Duodenal mucosa (tissue), 2 donors: Measurements from ENCODE around the gene CD84.
"Not testable (repeated sequence)": the region's sequence is repeated elsewhere in the genome, so short reads cannot be mapped to it uniquely, and the experiment has no call there.

Source experiments
- H3K27ac ChIP-seq: one replicate; pipeline ENCODE4 v1.7.0; 2013; ENCODE audit warnings: low read depth, low read length
- H3K27me3 ChIP-seq, 2 donors: one replicate each; pipeline ENCODE4 v1.7.0; 2013; ENCODE audit warnings: low read length in 2 of 2, control low read depth in 1 of 2; ENCODE audit not compliant: insufficient read depth in 2 of 2, control insufficient read depth in 1 of 2
- H3K36me3 ChIP-seq, 2 donors: one replicate each; pipeline ENCODE4 v1.7.0; 2013; ENCODE audit warnings: low read length in 2 of 2, control low read depth in 1 of 2; ENCODE audit not compliant: insufficient read depth in 2 of 2, control insufficient read depth in 1 of 2
- H3K4me1 ChIP-seq, 2 donors: one replicate each; pipeline ENCODE4 v1.7.0; 2013; ENCODE audit warnings: low read length in 2 of 2, control low read depth in 1 of 2; ENCODE audit not compliant: insufficient read depth in 2 of 2, control insufficient read depth in 1 of 2
- H3K4me3 ChIP-seq, 2 donors: one replicate each; pipeline ENCODE4 v1.7.0; 2013; ENCODE audit warnings: low read length in 2 of 2, low read depth in 1 of 2
- H3K9ac ChIP-seq, 2 donors: one replicate each; pipeline ENCODE4 v1.7.0; 2013; ENCODE audit warnings: low read length in 2 of 2, low read depth in 1 of 2
- H3K9me3 ChIP-seq, 2 donors: one replicate each; pipeline ENCODE4 v1.7.0; 2013; ENCODE audit warnings: low read length in 2 of 2, control low read depth in 1 of 2; ENCODE audit not compliant: control insufficient read depth in 1 of 2

Gene CD84

DNA sequence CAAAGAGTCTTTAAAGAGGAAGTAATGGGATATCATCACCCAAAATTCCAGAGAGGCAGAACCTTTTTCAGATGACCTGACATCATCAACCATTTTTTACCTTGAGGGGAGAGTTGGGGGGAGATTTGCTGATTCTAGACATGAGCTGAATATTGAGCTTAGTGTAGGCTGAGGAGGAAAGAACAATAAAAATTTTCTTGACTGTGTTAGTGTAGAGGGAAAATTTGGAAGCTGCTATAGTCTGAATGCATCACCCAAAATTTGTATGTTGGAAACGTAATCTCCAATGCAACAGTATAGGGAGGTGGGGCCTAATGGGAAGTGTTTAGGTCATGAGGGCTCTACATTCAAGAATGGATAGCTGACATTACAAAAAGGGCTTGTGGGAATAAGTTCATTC, 17.8 kb upstream of the CD84 start:
- H3K9me3 ChIP-seq = peaks cover 0 to 11% of the 10 kb centered on the region in 2 donors
- H3K4me3 ChIP-seq = no peak overlapping the region
- H3K9ac ChIP-seq = no peak overlapping the region

DNA sequence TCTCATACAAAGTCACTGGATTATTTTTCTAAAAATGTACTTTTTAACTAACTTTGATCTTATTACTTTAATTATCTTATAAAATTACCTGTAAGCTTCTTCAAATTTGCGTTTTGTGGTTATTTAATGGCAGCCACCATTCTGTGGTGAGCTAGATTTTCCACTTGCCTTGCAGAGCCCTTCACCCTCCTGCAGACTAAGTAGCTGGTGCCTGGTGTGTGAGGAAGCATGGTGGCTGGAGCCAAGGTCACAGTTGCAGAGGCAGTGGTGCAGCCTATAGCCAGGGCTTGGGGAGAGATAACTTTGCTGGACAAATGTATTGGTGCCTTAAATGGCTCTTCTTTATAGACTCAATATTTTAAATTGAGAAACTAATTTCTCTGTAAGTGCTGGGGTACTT, 11.2 kb upstream of the CD84 start:
- Histone ChIP-seq H3K9ac (no peak overlapping the region), H3K9me3 (no peaks in the 10 kb centered on the region), H3K4me1 (no peaks in the 10 kb centered on the region), H3K4me3 (no peak overlapping the region), H3K36me3 (no peaks in the 10 kb centered on the region), H3K27me3 (no peaks in the 10 kb centered on the region), H3K27ac (no peak overlapping the region)

More for the DNA sequence above, 17.8 kb upstream of the CD84 start:
- Histone ChIP-seq H3K27ac (no peak overlapping the region), H3K36me3 (no peaks in the 10 kb centered on the region), H3K27me3 (no peaks in the 10 kb centered on the region), H3K4me1 (no peaks in the 10 kb centered on the region)

DNA sequence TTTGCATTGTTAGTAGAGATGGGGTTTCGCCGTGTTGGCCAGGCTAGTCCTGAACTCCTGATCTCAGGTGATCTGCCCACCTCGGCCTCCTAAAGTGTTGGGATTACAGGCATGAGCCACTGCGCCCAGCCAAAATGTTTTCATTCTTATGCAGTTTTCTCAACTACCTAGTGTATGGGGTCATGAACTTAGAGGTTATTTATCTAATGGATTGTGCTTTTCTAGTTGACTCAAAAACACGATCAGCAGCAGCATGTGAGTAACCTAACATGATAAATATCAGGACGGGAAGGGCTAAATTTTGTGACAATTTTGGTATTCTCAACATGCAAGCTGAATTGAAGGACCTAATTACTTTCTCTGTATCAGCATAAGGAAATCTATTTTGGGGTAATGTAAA, 9.2 kb upstream of the CD84 start:
- no peak overlapping the region for H3K27ac ChIP-seq
- no peaks in the 10 kb centered on the region for H3K36me3 ChIP-seq
- H3K4me3 ChIP-seq = no peak overlapping the region
- peaks cover 0 to 6% of the 10 kb centered on the region in 2 donors for H3K4me1 ChIP-seq
- no peaks in the 10 kb centered on the region for H3K27me3 ChIP-seq
- no peak overlapping the region for H3K9ac ChIP-seq
- H3K9me3 ChIP-seq = no peaks in the 10 kb centered on the region

DNA sequence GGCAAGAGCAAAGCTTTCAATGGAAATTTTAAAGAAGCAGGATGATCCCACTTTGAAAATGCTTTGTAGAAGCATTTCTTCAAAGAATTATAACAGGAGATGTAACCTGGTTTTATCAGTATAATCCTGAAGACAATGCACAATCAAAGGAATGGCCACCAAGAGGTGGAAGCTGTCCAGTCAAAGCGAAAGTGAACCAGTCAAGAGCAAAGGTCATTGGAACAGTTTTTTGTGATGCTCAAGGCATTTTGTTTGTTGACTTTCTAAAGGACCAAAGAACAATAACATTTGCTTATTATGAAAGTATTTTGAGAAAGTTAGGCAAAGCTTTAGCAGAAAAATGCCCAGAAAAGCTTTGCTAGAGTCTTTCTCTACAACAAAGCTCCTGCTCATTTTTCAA, 5.5 kb upstream of the CD84 start:
- H3K27me3 ChIP-seq = no peaks in the 10 kb centered on the region
- H3K9ac ChIP-seq = no peak overlapping the region
- no peaks in the 10 kb centered on the region for H3K9me3 ChIP-seq
- H3K27ac ChIP-seq = no peak overlapping the region
- H3K4me1 ChIP-seq = peaks cover 19 to 26% of the 10 kb centered on the region in 2 donors
- no peak overlapping the region for H3K4me3 ChIP-seq
- no peaks in the 10 kb centered on the region for H3K36me3 ChIP-seq

DNA sequence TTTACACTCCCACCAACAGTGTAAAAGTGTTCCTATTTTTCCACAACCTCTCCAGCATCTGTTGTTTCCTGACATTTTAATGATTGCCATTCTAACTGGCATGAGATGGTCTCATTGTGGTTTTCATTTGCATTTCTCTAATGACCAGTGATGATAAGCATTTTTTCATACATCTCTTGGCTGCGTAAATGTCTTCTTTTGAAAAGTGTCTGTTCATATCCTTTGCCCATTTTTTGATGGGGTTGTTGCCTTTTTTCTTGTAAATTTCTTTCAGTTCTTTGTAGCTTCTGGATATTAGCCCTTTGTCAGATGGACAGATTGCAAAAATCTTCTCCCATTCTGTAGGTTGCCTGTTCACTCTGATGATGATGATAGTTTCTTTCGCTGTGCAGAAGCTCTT, 3.7 kb upstream of the CD84 start:
- not testable (repeated sequence) for H3K27ac ChIP-seq, H3K9ac ChIP-seq, H3K27me3 ChIP-seq, H3K9me3 ChIP-seq, H3K36me3 ChIP-seq, H3K4me3 ChIP-seq
- H3K4me1 ChIP-seq = peaks cover 19 to 36% of the 10 kb centered on the region in 2 donors

DNA sequence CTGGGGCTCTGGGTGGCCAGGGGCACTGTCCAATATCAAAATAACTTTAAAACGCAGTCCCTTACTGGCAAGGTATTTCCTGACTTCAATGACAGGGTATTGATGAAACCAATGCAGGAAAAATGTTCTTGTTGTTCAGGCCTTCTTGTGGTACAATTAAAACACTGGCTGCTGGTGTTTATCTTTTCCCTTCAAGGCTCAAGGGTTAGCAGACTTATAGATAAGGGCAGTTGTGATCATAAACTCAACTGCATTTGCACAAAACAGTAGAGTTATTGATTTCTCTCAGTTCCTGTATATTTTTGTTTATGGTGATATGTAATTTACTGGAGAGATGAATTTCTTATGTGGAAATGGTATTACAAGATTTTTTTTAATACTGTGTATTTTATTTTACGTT, 2.7 kb upstream of the CD84 start:
- H3K27me3 ChIP-seq = no peaks in the 10 kb centered on the region
- H3K9ac ChIP-seq = no peak overlapping the region
- H3K27ac ChIP-seq = no peak overlapping the region

DNA sequence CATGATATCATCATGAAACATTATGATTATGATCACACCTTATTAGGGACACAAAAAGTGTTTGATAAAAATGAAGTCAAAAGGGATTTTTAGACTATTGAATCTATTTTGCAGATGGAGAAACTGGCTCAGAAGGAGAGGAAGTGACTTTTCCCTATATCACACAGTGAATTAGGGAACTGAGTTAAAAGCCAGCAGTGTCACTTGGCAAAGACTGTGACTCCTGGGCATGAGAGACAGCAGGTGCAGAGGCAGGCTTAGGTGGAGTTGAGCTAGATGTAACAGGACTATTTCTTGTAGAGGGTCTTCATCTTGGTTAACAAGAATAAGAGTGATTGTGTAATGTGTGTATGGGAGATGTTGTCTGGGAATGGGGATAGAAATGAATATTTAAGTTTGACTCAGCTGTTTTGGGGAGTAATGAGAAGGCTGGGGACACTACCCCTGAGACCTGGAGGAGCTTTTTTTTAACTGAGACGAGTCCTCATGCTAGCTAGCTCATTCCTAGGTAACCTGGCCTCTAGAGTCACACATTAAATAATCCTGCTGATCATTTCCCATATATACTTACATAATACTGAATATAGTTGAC, 1.0 kb upstream of the CD84 start:
- Histone ChIP-seq H3K27me3 (no peaks in the 10 kb centered on the region), H3K27ac (no peak overlapping the region), H3K9ac (no peak overlapping the region), H3K4me3 (no peak overlapping the region), H3K4me1 (peaks cover 19 to 36% of the 10 kb centered on the region in 2 donors), H3K9me3 (no peaks in the 10 kb centered on the region), H3K36me3 (no peaks in the 10 kb centered on the region)

More for the DNA sequence above, 2.7 kb upstream of the CD84 start:
- Histone ChIP-seq H3K9me3 (no peaks in the 10 kb centered on the region), H3K36me3 (no peaks in the 10 kb centered on the region), H3K4me1 (peaks cover 19 to 36% of the 10 kb centered on the region in 2 donors), H3K4me3 (no peak overlapping the region)

DNA sequence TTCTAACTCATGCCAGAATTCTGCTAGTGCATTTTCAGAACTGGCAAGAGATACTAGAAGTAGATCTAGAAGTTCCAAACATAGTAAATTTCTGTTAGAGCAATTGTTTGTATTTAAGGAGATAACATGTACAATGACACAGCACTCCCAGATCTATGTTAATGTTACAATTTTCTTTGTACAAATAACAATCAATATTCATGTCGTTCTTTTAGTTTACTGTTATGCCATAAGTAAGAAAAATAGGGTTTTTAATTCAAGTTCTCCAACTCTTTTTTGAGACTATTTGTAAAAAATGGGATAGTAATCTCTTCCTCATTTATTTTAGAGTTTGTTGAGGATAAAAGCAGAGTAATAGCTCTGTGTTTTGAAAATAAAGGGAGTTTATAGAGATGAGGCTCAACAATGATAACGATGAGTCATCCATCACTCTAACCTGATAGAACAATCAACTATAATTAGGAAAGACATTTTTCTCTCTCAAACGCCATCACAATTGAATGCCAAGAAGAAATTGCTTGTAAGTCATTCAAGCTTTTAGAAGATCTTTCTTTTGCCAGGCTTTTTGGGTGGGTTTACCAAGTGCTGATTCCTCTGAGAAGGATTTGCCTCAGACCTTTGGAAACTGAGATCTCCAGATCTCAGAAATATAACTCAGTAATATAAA, 638 bp downstream of the CD84 start:
- Histone ChIP-seq H3K4me1 (peaks cover 19 to 30% of the 10 kb centered on the region in 2 donors), H3K27me3 (no peaks in the 10 kb centered on the region), H3K9ac (peak overlapping the region; percentile 16 to 50), H3K27ac (peak overlapping the region; percentile 46), H3K9me3 (no peaks in the 10 kb centered on the region), H3K36me3 (no peaks in the 10 kb centered on the region), H3K4me3 (peak overlapping the region; percentile 55 to 57)

DNA sequence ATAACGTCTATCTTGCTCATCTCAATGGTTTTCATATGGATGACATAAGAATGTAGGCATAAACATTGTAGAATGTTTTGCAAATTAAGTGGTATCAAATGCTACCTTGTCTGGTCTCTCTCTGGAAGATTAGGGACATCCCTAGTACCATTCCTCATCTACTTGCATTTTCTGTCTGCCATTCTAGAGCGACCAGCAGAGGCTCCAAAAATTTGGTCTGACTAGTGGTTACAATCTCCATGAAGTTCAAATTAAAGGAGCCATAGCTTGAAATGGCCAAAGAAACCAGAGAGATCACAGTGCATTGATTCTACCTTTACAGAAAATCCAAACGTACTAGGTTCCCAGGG, 1.1 kb downstream of the CD84 start:
- Histone ChIP-seq H3K4me3 (peak overlapping the region; percentile 43 to 55), H3K36me3 (no peaks in the 10 kb centered on the region), H3K27me3 (no peaks in the 10 kb centered on the region), H3K4me1 (peaks cover 19 to 30% of the 10 kb centered on the region in 2 donors), H3K27ac (no peak overlapping the region), H3K9ac (peak overlapping the region in 1 of 2 donors; percentile 50), H3K9me3 (no peaks in the 10 kb centered on the region)

DNA sequence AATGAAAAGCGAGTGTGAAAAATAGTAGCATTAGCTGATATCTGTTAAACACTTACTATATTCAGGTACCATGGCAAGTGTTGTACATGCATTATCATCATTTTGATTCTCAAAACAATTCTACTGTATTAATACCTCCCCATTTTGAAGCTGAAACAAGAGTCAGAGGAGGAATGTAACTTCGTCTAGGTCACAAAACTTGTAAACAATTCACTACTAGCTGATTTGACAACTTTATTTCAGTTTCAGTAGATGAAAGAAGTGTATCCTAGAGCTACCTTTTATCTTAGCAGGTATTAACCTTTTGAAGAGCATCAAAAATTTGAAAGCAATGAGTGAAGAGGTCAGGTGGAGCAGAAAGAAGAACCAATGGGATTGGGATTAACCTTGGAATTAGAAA, 1.6 kb downstream of the CD84 start:
- Histone ChIP-seq H3K36me3 (no peaks in the 10 kb centered on the region), H3K9me3 (no peaks in the 10 kb centered on the region), H3K4me1 (peaks cover 19 to 30% of the 10 kb centered on the region in 2 donors), H3K9ac (no peak overlapping the region), H3K4me3 (peak overlapping the region; percentile 37 to 43), H3K27ac (peak overlapping the region; percentile 3), H3K27me3 (no peaks in the 10 kb centered on the region)
